ENCODE measurements around the gene S100A1.

S100A1 gene

DNA sequence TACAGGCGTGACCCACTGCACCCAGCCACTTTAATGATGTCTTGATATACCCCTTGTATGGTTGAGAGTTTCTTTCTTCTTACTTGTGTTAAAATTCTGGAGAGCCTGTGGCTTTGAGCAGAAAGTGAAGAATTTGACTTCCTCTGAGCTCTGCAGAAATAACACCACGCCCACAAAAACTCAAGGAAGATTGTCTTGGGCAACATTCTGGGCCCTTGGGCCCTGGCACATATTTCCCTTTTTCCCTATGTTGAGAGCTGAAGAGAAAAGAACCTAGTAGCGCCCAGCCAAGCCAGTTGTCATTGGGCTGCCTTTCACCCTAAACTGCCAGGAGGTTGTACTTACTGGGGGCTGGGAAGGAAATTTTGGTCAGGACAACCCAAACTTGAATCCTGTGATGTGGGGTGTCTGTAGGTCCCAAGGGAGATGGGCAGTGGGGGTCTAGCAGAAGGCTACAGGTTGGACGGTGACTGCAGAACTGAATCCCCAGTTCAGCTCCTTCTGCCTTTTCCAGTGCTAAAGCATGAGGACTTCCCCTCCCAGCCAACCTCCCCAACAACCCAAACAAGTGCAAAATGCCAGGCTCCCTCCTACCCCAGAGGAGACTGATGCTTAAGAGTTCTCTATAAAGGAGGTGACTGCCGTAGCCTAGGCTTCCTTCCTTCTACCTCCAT is 18.6 kb downstream of the S100A1 start:
- Histone ChIP-seq H3K36me3 (replicated peaks; ENCODE audit: low read depth, low read length) (peaks cover 59% of the 10 kb centered on the region), H3K27ac (ENCODE audit: low read length) (no peak overlapping the region), H3K79me2 (ENCODE audit: low read length) (peaks cover 12% of the 10 kb centered on the region)

DNA sequence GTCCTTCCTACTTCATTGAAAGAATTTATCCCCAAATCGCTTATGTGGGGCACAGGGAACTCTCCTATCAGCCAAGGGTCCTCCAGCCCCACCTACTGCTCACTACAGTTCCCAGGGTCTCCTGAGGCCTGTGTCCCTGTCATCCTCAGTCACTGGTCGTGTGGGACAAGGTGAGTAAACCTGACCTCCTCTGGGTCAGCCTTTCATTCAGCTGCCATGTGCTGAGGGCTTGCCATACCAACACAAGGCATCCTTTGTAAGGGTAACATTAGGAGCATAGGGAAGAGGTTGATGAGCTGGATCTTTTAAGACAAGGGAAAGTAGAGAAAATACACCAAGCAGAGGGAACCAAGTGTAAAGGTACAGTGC is 19.1 kb downstream of the S100A1 start:
- Histone ChIP-seq H3K36me3 (replicated peaks; ENCODE audit: low read depth, low read length) (peaks cover 54% of the 10 kb centered on the region), H2AFZ (ENCODE audit: low read depth, low read length) (no peak overlapping the region), H3K4me2 (ENCODE audit: low read length) (no peak overlapping the region)

More for the DNA sequence above, 18.6 kb downstream of the S100A1 start:
- no peak overlapping the region for H3K4me2 ChIP-seq (ENCODE audit: low read length)
- H3K4me3 ChIP-seq (ENCODE audit: low read length), result no peak overlapping the region
- H3K4me1 ChIP-seq (ENCODE audit: low read length), result no peaks in the 10 kb centered on the region
- H2AFZ ChIP-seq (ENCODE audit: low read depth, low read length), result no peak overlapping the region
- H3K27me3 ChIP-seq (ENCODE audit: low read depth, low read length), result no peaks in the 10 kb centered on the region
- no peaks in the 10 kb centered on the region for H3K9me3 ChIP-seq (ENCODE audit: insufficient read depth, low read length)
- TF ChIP-seq EZH2phosphoT487 (IDR thresholded peaks at IDR 0.05; ENCODE audit: low read depth), result no peak
- H4K20me1 ChIP-seq (ENCODE audit: insufficient read depth, low read length), result peaks cover 3% of the 10 kb centered on the region; the same call in 1 of the 2 replicates
- no peak overlapping the region for H3K9ac ChIP-seq (ENCODE audit: low read length)

DNA sequence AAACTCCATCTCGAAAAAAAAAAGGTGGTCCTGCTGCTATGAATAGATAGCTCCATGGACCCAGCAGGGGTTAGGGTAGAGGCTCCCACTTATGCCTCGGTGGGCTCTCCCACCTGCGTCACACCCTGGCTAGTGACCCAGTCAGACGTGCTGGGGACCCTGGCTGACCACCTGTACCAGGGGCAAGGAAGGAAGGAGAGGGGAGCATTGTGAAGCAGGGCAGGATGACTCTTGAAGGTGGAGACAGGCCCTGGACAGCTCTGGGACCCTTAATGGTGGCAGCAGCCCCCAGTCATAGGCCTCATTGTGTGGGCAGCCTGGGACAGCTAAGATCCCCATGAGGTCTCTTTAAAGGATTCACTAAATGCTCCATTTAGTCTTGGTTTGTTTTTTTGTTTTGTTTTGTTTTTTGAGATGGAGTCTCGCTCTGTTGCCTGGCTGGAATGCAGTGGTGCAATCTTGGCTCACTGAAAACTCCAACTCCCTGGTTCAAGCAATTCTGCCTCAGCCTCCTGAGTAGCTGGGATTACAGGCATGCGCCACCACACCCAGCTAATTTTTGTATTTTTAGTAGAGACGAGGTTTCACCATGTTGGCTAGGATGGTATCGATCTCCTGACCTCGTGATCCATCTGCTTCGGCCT is 19.9 kb downstream of the S100A1 start:
- no peak overlapping the region for H3K4me2 ChIP-seq (ENCODE audit: low read length)
- H3K9me3 ChIP-seq (ENCODE audit: insufficient read depth, low read length), result no peaks in the 10 kb centered on the region
- no peak overlapping the region for H3K4me3 ChIP-seq (ENCODE audit: low read length)
- H3K27ac ChIP-seq (ENCODE audit: low read length), result no peak overlapping the region
- H3K9ac ChIP-seq (ENCODE audit: low read length), result no peak overlapping the region
- peaks cover 46% of the 10 kb centered on the region for H3K36me3 ChIP-seq (replicated peaks; ENCODE audit: low read depth, low read length)
- TF ChIP-seq, protein P1, sequence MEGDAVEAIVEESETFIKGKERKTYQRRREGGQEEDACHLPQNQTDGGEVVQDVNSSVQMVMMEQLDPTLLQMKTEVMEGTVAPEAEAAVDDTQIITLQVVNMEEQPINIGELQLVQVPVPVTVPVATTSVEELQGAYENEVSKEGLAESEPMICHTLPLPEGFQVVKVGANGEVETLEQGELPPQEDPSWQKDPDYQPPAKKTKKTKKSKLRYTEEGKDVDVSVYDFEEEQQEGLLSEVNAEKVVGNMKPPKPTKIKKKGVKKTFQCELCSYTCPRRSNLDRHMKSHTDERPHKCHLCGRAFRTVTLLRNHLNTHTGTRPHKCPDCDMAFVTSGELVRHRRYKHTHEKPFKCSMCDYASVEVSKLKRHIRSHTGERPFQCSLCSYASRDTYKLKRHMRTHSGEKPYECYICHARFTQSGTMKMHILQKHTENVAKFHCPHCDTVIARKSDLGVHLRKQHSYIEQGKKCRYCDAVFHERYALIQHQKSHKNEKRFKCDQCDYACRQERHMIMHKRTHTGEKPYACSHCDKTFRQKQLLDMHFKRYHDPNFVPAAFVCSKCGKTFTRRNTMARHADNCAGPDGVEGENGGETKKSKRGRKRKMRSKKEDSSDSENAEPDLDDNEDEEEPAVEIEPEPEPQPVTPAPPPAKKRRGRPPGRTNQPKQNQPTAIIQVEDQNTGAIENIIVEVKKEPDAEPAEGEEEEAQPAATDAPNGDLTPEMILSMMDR (IDR thresholded peaks at IDR 0.05; ENCODE audit: low read depth, low read length), result no peak
- TF ChIP-seq EZH2phosphoT487 (IDR thresholded peaks at IDR 0.05; ENCODE audit: low read depth), result no peak
- no peaks in the 10 kb centered on the region for H3K27me3 ChIP-seq (ENCODE audit: low read depth, low read length)
- peaks cover 5% of the 10 kb centered on the region; the same call in 1 of the 2 replicates for H3K4me1 ChIP-seq (ENCODE audit: low read length)
- H4K20me1 ChIP-seq (ENCODE audit: insufficient read depth, low read length), result peaks cover 3% of the 10 kb centered on the region; the same call in 1 of the 2 replicates
- H3K79me2 ChIP-seq (ENCODE audit: low read length), result peaks cover 5% of the 10 kb centered on the region
- no peak overlapping the region for H2AFZ ChIP-seq (ENCODE audit: low read depth, low read length)

More for the DNA sequence above, 19.1 kb downstream of the S100A1 start:
- Histone ChIP-seq H3K27ac (ENCODE audit: low read length) (no peak overlapping the region), H3K9ac (ENCODE audit: low read length) (no peak overlapping the region), H4K20me1 (ENCODE audit: insufficient read depth, low read length) (peaks cover 3% of the 10 kb centered on the region; the same call in 1 of the 2 replicates), H3K4me3 (ENCODE audit: low read length) (no peak overlapping the region), H3K4me1 (ENCODE audit: low read length) (no peaks in the 10 kb centered on the region), H3K79me2 (ENCODE audit: low read length) (peaks cover 8% of the 10 kb centered on the region), H3K27me3 (ENCODE audit: low read depth, low read length) (no peaks in the 10 kb centered on the region), H3K9me3 (ENCODE audit: insufficient read depth, low read length) (no peaks in the 10 kb centered on the region)
- TF ChIP-seq, protein P1 (IDR thresholded peaks at IDR 0.05; ENCODE audit: low read depth, low read length), result no peak
- no peak for TF ChIP-seq EZH2phosphoT487 (IDR thresholded peaks at IDR 0.05; ENCODE audit: low read depth)

DNA sequence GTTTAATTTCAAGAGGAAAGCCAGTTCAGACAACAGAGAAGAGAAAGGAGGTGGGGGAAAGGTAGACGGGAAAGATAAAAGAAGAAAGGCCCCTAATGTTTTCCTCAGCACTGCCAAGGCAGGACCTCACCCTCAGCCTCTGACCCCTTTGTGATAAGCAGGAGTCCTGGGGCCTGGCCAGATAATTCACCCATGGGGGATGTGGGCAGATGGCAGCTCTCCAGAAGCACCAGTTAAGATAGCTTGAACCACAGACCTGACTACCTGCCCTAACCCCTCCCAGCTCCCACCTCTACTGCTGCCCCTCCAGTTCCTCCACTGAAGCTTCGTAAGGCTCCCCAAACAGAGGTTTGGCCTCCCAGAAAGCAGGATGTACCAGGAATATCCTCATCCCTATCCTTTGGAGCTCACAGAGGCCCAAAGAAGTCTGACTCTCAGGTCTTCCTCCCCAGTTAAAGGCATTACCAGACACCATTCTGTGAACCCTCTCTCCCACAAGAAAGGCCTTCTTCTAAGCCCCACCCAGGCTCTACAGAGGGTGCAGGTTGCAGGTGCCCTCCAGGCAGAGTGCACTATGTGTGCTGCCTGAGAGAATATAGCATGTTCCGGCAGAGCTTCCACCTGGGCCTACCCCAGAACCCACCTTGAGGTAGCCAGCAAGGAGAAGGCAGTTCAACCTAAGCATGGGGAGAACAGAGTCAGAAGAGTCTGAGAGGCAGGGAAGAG is 21.1 kb downstream of the S100A1 start:
- H3K9ac ChIP-seq (ENCODE audit: low read length), result no peak overlapping the region

More for the DNA sequence above, 21.1 kb downstream of the S100A1 start:
- Histone ChIP-seq H3K4me2 (ENCODE audit: low read length) (no peak overlapping the region), H3K4me3 (ENCODE audit: low read length) (no peak overlapping the region), H3K27me3 (ENCODE audit: low read depth, low read length) (no peaks in the 10 kb centered on the region), H3K4me1 (ENCODE audit: low read length) (peaks cover 5% of the 10 kb centered on the region; the same call in 1 of the 2 replicates), H3K9me3 (ENCODE audit: insufficient read depth, low read length) (no peaks in the 10 kb centered on the region), H2AFZ (ENCODE audit: low read depth, low read length) (no peak overlapping the region), H4K20me1 (ENCODE audit: insufficient read depth, low read length) (no peaks in the 10 kb centered on the region), H3K36me3 (replicated peaks; ENCODE audit: low read depth, low read length) (peaks cover 34% of the 10 kb centered on the region), H3K79me2 (ENCODE audit: low read length) (no peaks in the 10 kb centered on the region), H3K27ac (ENCODE audit: low read length) (no peak overlapping the region)
- TF ChIP-seq EZH2phosphoT487 (IDR thresholded peaks at IDR 0.05; ENCODE audit: low read depth), result no peak
